Osteocyte (in vitro differentiated cells): ENCODE measurements around the gene TRAF3. TPM values are rescaled to one million over a fixed set of nuclear protein-coding genes. Genes with fewer than 3 reads are reported as not detected.

Experiments used
- DNase-seq: peaks from one replicate; pipeline ENCODE4 v3.0.0; 2021; ENCODE audit warnings: mixed read lengths; ENCODE audit not compliant: unreplicated experiment; ENCODE audit errors: extremely low spot score
- H3K27ac Mint-ChIP-seq: one replicate; pipeline ENCODE4 v1.8.0; 2021; ENCODE audit warnings: mild to moderate bottlenecking, mixed read lengths; ENCODE audit not compliant: unreplicated experiment
- H3K27me3 Mint-ChIP-seq: one replicate; pipeline ENCODE4 v1.8.0; 2021; ENCODE audit warnings: mixed read lengths; ENCODE audit not compliant: unreplicated experiment
- H3K36me3 Mint-ChIP-seq: one replicate; pipeline ENCODE4 v1.8.0; 2021; ENCODE audit warnings: mixed read lengths; ENCODE audit not compliant: unreplicated experiment
- H3K4me1 Mint-ChIP-seq: one replicate; pipeline ENCODE4 v1.8.0; 2021; ENCODE audit warnings: mixed read lengths; ENCODE audit not compliant: unreplicated experiment
- H3K4me3 Mint-ChIP-seq: one replicate; pipeline ENCODE4 v1.8.0; 2021; ENCODE audit warnings: mild to moderate bottlenecking, moderate library complexity, mixed read lengths; ENCODE audit not compliant: unreplicated experiment
- H3K9me3 Mint-ChIP-seq: one replicate; pipeline ENCODE4 v1.8.0; 2021; ENCODE audit warnings: mixed read lengths; ENCODE audit not compliant: unreplicated experiment
- CTCF ChIP-seq: fragments of 200-600 bp; sonication (generic); IDR thresholded peaks from 2 replicates; pipeline ENCODE4 v1.5.0; 2021; ENCODE audit warnings: antibody characterized with exemption, mild to moderate bottlenecking, moderate library complexity
- total RNA-seq: library from RNA; stranded (reverse); gene quantifications from 2 replicates; pipeline ENCODE4 v1.2.1, GENCODE V29; 2021

The TRAF3 gene
- total RNA-seq, 1 donor from 2014 or later: 15.9 TPM

- Mint-ChIP-seq H3K9me3 (no peaks in the 10 kb centered on the region), H3K27ac (no peak overlapping the region), H3K36me3 (peaks cover 16% of the 10 kb centered on the region), H3K27me3 (no peaks in the 10 kb centered on the region), H3K4me1 (no peaks in the 10 kb centered on the region), H3K4me3 (no peak overlapping the region)
- no peak for TF ChIP-seq CTCF
- no peak for DNase-seq
Observed at GRCh38 chr14:102900631-102901571, 123.7 kb downstream of the TRAF3 start.

- no peak overlapping the region for H3K4me3 Mint-ChIP-seq
- H3K36me3 Mint-ChIP-seq: peaks cover 17% of the 10 kb centered on the region
- no peak overlapping the region for H3K27ac Mint-ChIP-seq
- no peaks in the 10 kb centered on the region for H3K4me1 Mint-ChIP-seq
- no peak for TF ChIP-seq CTCF
- H3K27me3 Mint-ChIP-seq: no peaks in the 10 kb centered on the region
- no peak for DNase-seq
- H3K9me3 Mint-ChIP-seq: no peaks in the 10 kb centered on the region
Observed at GRCh38 chr14:102901633-102902032, 124.4 kb downstream of the TRAF3 start.

- no peak overlapping the region for H3K27ac Mint-ChIP-seq
Observed at GRCh38 chr14:102902086-102902485, 124.8 kb downstream of the TRAF3 start.

GRCh38 chr14:102902523-102903247 lies 125.4 kb downstream of the TRAF3 start:
- Mint-ChIP-seq H3K4me3 (no peak overlapping the region), H3K4me1 (no peaks in the 10 kb centered on the region), H3K27me3 (no peaks in the 10 kb centered on the region), H3K36me3 (peaks cover 17% of the 10 kb centered on the region), H3K27ac (no peak overlapping the region), H3K9me3 (no peaks in the 10 kb centered on the region)
- no peak for TF ChIP-seq CTCF
- no peak for DNase-seq

More at GRCh38 chr14:102902086-102902485, 124.8 kb downstream of the TRAF3 start:
- no peaks in the 10 kb centered on the region for H3K4me1 Mint-ChIP-seq
- no peak overlapping the region for H3K4me3 Mint-ChIP-seq
- peaks cover 17% of the 10 kb centered on the region for H3K36me3 Mint-ChIP-seq
- no peak for TF ChIP-seq CTCF
- DNase-seq: no peak
- no peaks in the 10 kb centered on the region for H3K27me3 Mint-ChIP-seq
- H3K9me3 Mint-ChIP-seq: no peaks in the 10 kb centered on the region
